Superior temporal gyrus (tissue), 1 donor: Measurements from ENCODE around the gene ATG16L1.

ENCODE experiments used
- DNase-seq: peaks from one replicate; pipeline ENCODE4 v3.0.0-alpha.2; 2016; ENCODE audit errors: extremely low spot score

ATG16L1 gene

GRCh38 chr2:233260661-233261060 is 9.2 kb downstream of the ATG16L1 start:
- no peak for DNase-seq

- no peak for DNase-seq
Measured at GRCh38 chr2:233261819-233262555, 10.5 kb downstream of the ATG16L1 start.

- no peak for DNase-seq
Measured at GRCh38 chr2:233262562-233262961, 11.1 kb downstream of the ATG16L1 start.

GRCh38 chr2:233263045-233263570 is 11.6 kb downstream of the ATG16L1 start:
- no peak for DNase-seq

- DNase-seq = no peak
Measured at GRCh38 chr2:233264667-233265066, 13.2 kb downstream of the ATG16L1 start.

- DNase-seq = no peak
Measured at GRCh38 chr2:233265899-233266431, 14.5 kb downstream of the ATG16L1 start.

GRCh38 chr2:233266481-233266880 is 15.0 kb downstream of the ATG16L1 start:
- no peak for DNase-seq

GRCh38 chr2:233267516-233268245 is 16.2 kb downstream of the ATG16L1 start:
- DNase-seq = no peak

- no peak for DNase-seq
Measured at GRCh38 chr2:233270366-233270765, 18.9 kb downstream of the ATG16L1 start.

GRCh38 chr2:233270951-233271350 is 19.5 kb downstream of the ATG16L1 start:
- DNase-seq = no peak

GRCh38 chr2:233271693-233272092 is 20.2 kb downstream of the ATG16L1 start:
- no peak for DNase-seq

- no peak for DNase-seq
Measured at GRCh38 chr2:233273120-233273519, 21.6 kb downstream of the ATG16L1 start.

GRCh38 chr2:233275223-233275622 is 23.8 kb downstream of the ATG16L1 start:
- no peak for DNase-seq

GRCh38 chr2:233278921-233279320 is 27.4 kb downstream of the ATG16L1 start:
- no peak for DNase-seq

GRCh38 chr2:233280114-233280693 is 28.7 kb downstream of the ATG16L1 start:
- DNase-seq = no peak

- DNase-seq = no peak
Measured at GRCh38 chr2:233281553-233281952, 30.1 kb downstream of the ATG16L1 start.

- no peak for DNase-seq
Measured at GRCh38 chr2:233281992-233282603, 30.6 kb downstream of the ATG16L1 start.

- DNase-seq = no peak
Measured at GRCh38 chr2:233285921-233286320, 34.4 kb downstream of the ATG16L1 start.

- DNase-seq = peak; percentile 64
Measured at GRCh38 chr2:233287871-233288270, 36.4 kb downstream of the ATG16L1 start.

GRCh38 chr2:233288663-233289062 is 37.2 kb downstream of the ATG16L1 start:
- peak; percentile 83 for DNase-seq

- peak; percentile 71 for DNase-seq
Measured at GRCh38 chr2:233289648-233290047, 38.2 kb downstream of the ATG16L1 start.
